NB4 (cell line): Measurements from ENCODE around the gene CUX1.

Experiments
- CTCF ChIP-seq: IDR thresholded peaks from one replicate; pipeline ENCODE4 v1.5.1; 2012; ENCODE audit warnings: low read depth, low read length
- POLR2A ChIP-seq: IDR thresholded peaks from 2 replicates; pipeline ENCODE4 v1.6.1; 2011; ENCODE audit warnings: mild to moderate bottlenecking; ENCODE audit not compliant: insufficient read length; ENCODE audit errors: extremely low read depth

DNA sequence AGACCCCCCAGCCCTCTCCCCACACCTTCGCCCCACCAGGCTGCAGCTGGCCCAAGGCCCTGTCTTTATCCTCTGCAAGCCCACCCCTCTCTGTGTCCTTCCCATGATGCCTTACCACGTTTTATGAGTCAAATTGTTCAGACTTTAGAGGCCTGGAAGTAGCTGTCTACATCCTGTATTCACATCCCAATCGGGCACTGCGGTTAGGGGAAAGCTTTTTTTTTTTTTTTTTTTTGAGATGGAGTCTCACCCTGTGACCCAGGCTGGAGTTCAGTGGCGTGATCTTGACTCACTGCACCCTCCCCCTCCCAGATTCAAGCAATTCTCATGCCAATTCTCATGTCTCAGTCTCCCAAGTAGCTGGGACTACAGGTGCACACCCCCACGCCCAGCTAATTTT is 347.7 kb downstream of the CUX1 start:
- no peak for TF ChIP-seq CTCF
- TF ChIP-seq POLR2A = no peak
